Activated T-helper 2 cell treated with anti-CD3 and anti-CD28 coated beads, Interferon-gamma antibody, Interleukin-2, Interleukin-4, amounts not matched to agents 10 μg/mL and 5 μg/mL and 100 μg/mL, durations not matched to agents 14 hours and 24 hours and 36 hours (primary cell): ENCODE data around the gene NBL1. TPM values are rescaled to one million over a fixed set of nuclear protein-coding genes. Genes with fewer than 3 reads are reported as not detected.
"Not testable (repeated sequence)": the region's sequence is repeated elsewhere in the genome, so short reads cannot be mapped to it uniquely, and the experiment has no call there.

Experiments used
- DNase-seq: peaks from one replicate; pipeline ENCODE4 v3.0.0; 2021; ENCODE audit warnings: low spot score
- H3K27ac Mint-ChIP-seq: one replicate; pipeline ENCODE4 v1.8.0; 2021; ENCODE audit warnings: mixed read lengths
- H3K27me3 Mint-ChIP-seq: one replicate; pipeline ENCODE4 v1.8.0; 2021; ENCODE audit warnings: low read depth, mixed read lengths
- H3K36me3 Mint-ChIP-seq: one replicate; pipeline ENCODE4 v1.8.0; 2021; ENCODE audit warnings: low read depth, mixed read lengths
- H3K4me1 Mint-ChIP-seq: one replicate; pipeline ENCODE4 v1.8.0; 2021; ENCODE audit warnings: low read depth, mixed read lengths
- H3K4me3 Mint-ChIP-seq: one replicate; pipeline ENCODE4 v1.8.0; 2021; ENCODE audit warnings: low read depth, mild to moderate bottlenecking, moderate library complexity, mixed read lengths
- H3K9me3 Mint-ChIP-seq: one replicate; pipeline ENCODE4 v1.8.0; 2021; ENCODE audit warnings: mixed read lengths
- intact Hi-C: fragments of 100-400 bp; cut with micrococcal nuclease; formaldehyde crosslinking; loops from one replicate; pipeline ENCODE4 v1.15.1; 2023
- total RNA-seq: library from RNA; stranded (reverse); gene quantifications from 2 replicates; pipeline ENCODE4 v1.2.3, GENCODE V29; 2022

NBL1 gene
- total RNA-seq, 1 donor from 2014 or later, result 55.7 TPM

- H3K9me3 Mint-ChIP-seq, H3K27me3 Mint-ChIP-seq, H3K4me1 Mint-ChIP-seq, DNase-seq, H3K27ac Mint-ChIP-seq, intact Hi-C loops, H3K4me3 Mint-ChIP-seq: not testable (repeated sequence)
- H3K36me3 Mint-ChIP-seq, result peaks cover 27% of the 10 kb centered on the region
Observed at GRCh38 chr1:19630192-19630591, 13.9 kb upstream of the NBL1 start.

GRCh38 chr1:19630720-19631395 is 13.3 kb upstream of the NBL1 start:
- no peaks in the 10 kb centered on the region for H3K9me3 Mint-ChIP-seq
- H3K27ac Mint-ChIP-seq, result no peak overlapping the region
- H3K36me3 Mint-ChIP-seq, result peaks cover 25% of the 10 kb centered on the region
- H3K27me3 Mint-ChIP-seq, result no peaks in the 10 kb centered on the region
- DNase-seq, result no peak
- no peaks in the 10 kb centered on the region for H3K4me1 Mint-ChIP-seq
- H3K4me3 Mint-ChIP-seq, result no peak overlapping the region
- intact Hi-C loops, result no loop called here

GRCh38 chr1:19632211-19632610 is 11.9 kb upstream of the NBL1 start:
- H3K27me3 Mint-ChIP-seq, result no peaks in the 10 kb centered on the region
- no peak for DNase-seq
- H3K9me3 Mint-ChIP-seq, result no peaks in the 10 kb centered on the region
- no peak overlapping the region for H3K27ac Mint-ChIP-seq
- intact Hi-C loops, result no loop called here
- no peak overlapping the region for H3K4me3 Mint-ChIP-seq
- no peaks in the 10 kb centered on the region for H3K4me1 Mint-ChIP-seq
- H3K36me3 Mint-ChIP-seq, result peaks cover 12% of the 10 kb centered on the region

- DNase-seq, result no peak
- H3K4me1 Mint-ChIP-seq, result no peaks in the 10 kb centered on the region
- no peak overlapping the region for H3K4me3 Mint-ChIP-seq
- peaks cover 6% of the 10 kb centered on the region for H3K36me3 Mint-ChIP-seq
- no peak overlapping the region for H3K27ac Mint-ChIP-seq
- intact Hi-C loops, result no loop called here
- H3K9me3 Mint-ChIP-seq, result no peaks in the 10 kb centered on the region
- no peaks in the 10 kb centered on the region for H3K27me3 Mint-ChIP-seq
Observed at GRCh38 chr1:19633106-19633505, 11.0 kb upstream of the NBL1 start.

GRCh38 chr1:19635064-19635463 is 9.0 kb upstream of the NBL1 start:
- H3K27ac Mint-ChIP-seq, intact Hi-C loops: not testable (repeated sequence)

GRCh38 chr1:19635646-19636045 is 8.5 kb upstream of the NBL1 start:
- intact Hi-C loops, result no loop called here
- H3K4me3 Mint-ChIP-seq, result no peak overlapping the region
- H3K4me1 Mint-ChIP-seq, result peaks cover 1% of the 10 kb centered on the region
- H3K36me3 Mint-ChIP-seq, result no peaks in the 10 kb centered on the region
- no peak for DNase-seq
- no peak overlapping the region for H3K27ac Mint-ChIP-seq
- no peaks in the 10 kb centered on the region for H3K9me3 Mint-ChIP-seq
- H3K27me3 Mint-ChIP-seq, result no peaks in the 10 kb centered on the region

More at GRCh38 chr1:19635064-19635463, 9.0 kb upstream of the NBL1 start:
- DNase-seq, H3K4me3 Mint-ChIP-seq, H3K4me1 Mint-ChIP-seq, H3K27me3 Mint-ChIP-seq, H3K36me3 Mint-ChIP-seq, H3K9me3 Mint-ChIP-seq: not testable (repeated sequence)

GRCh38 chr1:19636065-19636464 is 8.0 kb upstream of the NBL1 start:
- intact Hi-C loops, result no loop called here
- no peak for DNase-seq
- Mint-ChIP-seq H3K9me3 (no peaks in the 10 kb centered on the region), H3K27ac (no peak overlapping the region), H3K4me3 (no peak overlapping the region), H3K27me3 (no peaks in the 10 kb centered on the region), H3K36me3 (no peaks in the 10 kb centered on the region), H3K4me1 (peaks cover 1% of the 10 kb centered on the region)

GRCh38 chr1:19636749-19637148 is 7.4 kb upstream of the NBL1 start:
- H3K27ac Mint-ChIP-seq, H3K4me3 Mint-ChIP-seq, intact Hi-C loops, H3K36me3 Mint-ChIP-seq, H3K4me1 Mint-ChIP-seq, DNase-seq, H3K27me3 Mint-ChIP-seq, H3K9me3 Mint-ChIP-seq: not testable (repeated sequence)

- no peak overlapping the region for H3K27ac Mint-ChIP-seq
- no peaks in the 10 kb centered on the region for H3K9me3 Mint-ChIP-seq
- peaks cover 8% of the 10 kb centered on the region for H3K27me3 Mint-ChIP-seq
- DNase-seq, result no peak
- peaks cover 1% of the 10 kb centered on the region for H3K4me1 Mint-ChIP-seq
- H3K36me3 Mint-ChIP-seq, result no peaks in the 10 kb centered on the region
- intact Hi-C loops, result no loop called here
- no peak overlapping the region for H3K4me3 Mint-ChIP-seq
Observed at GRCh38 chr1:19637606-19638005, 6.5 kb upstream of the NBL1 start.

- H3K36me3 Mint-ChIP-seq, H3K4me3 Mint-ChIP-seq, H3K27ac Mint-ChIP-seq, DNase-seq, intact Hi-C loops, H3K4me1 Mint-ChIP-seq, H3K9me3 Mint-ChIP-seq: not testable (repeated sequence)
- H3K27me3 Mint-ChIP-seq, result peaks cover 17% of the 10 kb centered on the region
Observed at GRCh38 chr1:19639228-19639627, 4.9 kb upstream of the NBL1 start.

GRCh38 chr1:19639999-19640362 is 4.1 kb upstream of the NBL1 start:
- Mint-ChIP-seq H3K4me1 (peaks cover 7% of the 10 kb centered on the region), H3K4me3 (no peak overlapping the region), H3K36me3 (peaks cover 3% of the 10 kb centered on the region), H3K9me3 (no peaks in the 10 kb centered on the region), H3K27ac (no peak overlapping the region), H3K27me3 (peaks cover 17% of the 10 kb centered on the region)
- DNase-seq, result no peak
- intact Hi-C loops, result no loop called here

- DNase-seq, result no peak
- H3K27ac Mint-ChIP-seq, result no peak overlapping the region
- H3K4me1 Mint-ChIP-seq, result peaks cover 8% of the 10 kb centered on the region
- H3K36me3 Mint-ChIP-seq, result peaks cover 3% of the 10 kb centered on the region
- intact Hi-C loops, result no loop called here
- H3K27me3 Mint-ChIP-seq, result peaks cover 17% of the 10 kb centered on the region
- H3K4me3 Mint-ChIP-seq, result no peak overlapping the region
- no peaks in the 10 kb centered on the region for H3K9me3 Mint-ChIP-seq
Observed at GRCh38 chr1:19640363-19641316, 3.5 kb upstream of the NBL1 start.

- no peak for DNase-seq
- Mint-ChIP-seq H3K4me1 (peaks cover 28% of the 10 kb centered on the region), H3K4me3 (peak overlapping the region; percentile 84), H3K9me3 (no peaks in the 10 kb centered on the region), H3K36me3 (peaks cover 3% of the 10 kb centered on the region), H3K27me3 (peaks cover 17% of the 10 kb centered on the region), H3K27ac (peak overlapping the region; percentile 73)
- intact Hi-C loops, result no loop called here
Observed at GRCh38 chr1:19643121-19643520, 990 bp upstream of the NBL1 start.
